SH-SY5Y (cell line): ENCODE results near the gene ZNF140.

Experiments
- GATA2 ChIP-seq: IDR thresholded peaks from 2 replicates; pipeline ENCODE4 v1.6.1; 2011; ENCODE audit warnings: mild to moderate bottlenecking, low read depth, low read length
- GATA3 ChIP-seq: IDR thresholded peaks from 2 replicates; pipeline ENCODE4 v1.6.1; 2011; ENCODE audit warnings: low read depth, mild to moderate bottlenecking, low read length, moderate library complexity

- TF ChIP-seq GATA2 (no peak), GATA3 (no peak)
Measured at GRCh38 chr12:133081159-133081780, 547 bp downstream of the ZNF140 start.
